Ureter (tissue), 1 donor: ENCODE measurements around the gene PKDCC. TPM values are rescaled to one million over a fixed set of nuclear protein-coding genes. Genes with fewer than 3 reads are reported as not detected.
A peak's percentile ranks its signal among the peaks of the same experiment; 100 is the strongest.

Experiments used
- DNase-seq: peaks from one replicate; pipeline ENCODE4 v3.0.0-alpha.2; 2020; ENCODE audit warnings: low spot score
- total RNA-seq: library from RNA; stranded (reverse); gene quantifications from one replicate; pipeline ENCODE4 v1.2.4, GENCODE V29; 2023
- donor health status: DM: yes; HTN: yes; CAD: no.

The PKDCC gene
- total RNA-seq, 1 donor from 2014 or later: 60.4 TPM

DNA sequence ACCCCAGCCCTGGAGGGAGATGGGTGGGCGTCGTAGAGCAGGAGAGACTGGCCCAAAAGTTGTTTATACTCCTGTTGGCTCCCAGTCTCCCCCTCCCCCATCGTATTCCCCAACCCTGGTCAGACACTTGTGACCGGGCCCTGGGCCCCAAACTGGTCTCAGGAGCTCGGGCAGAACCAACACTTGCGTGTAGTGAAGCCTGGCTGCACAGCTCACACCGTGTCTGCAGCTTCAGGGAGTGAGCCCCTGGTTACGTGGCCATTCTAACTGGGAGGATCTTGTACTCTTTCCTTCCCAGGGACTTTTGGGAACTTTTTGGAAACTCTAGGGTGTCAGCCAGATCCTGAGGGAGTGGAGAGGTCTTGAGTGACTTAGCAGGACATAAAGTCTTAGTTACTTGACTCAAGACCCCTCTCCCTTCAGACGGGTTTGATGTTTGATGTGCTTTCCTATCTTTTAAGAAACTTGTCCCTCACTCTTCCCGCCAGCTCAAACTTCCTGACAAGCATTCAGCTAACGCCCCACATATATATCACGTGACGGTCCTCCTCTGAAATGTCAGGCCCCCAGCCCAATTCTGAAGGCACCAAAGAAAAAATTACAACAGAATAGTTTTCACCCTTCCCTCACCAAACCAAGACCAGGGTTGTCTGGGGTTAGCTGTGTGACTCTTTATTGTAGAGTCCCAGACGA is 2.3 kb downstream of the PKDCC start:
- DNase-seq: no peak

DNA sequence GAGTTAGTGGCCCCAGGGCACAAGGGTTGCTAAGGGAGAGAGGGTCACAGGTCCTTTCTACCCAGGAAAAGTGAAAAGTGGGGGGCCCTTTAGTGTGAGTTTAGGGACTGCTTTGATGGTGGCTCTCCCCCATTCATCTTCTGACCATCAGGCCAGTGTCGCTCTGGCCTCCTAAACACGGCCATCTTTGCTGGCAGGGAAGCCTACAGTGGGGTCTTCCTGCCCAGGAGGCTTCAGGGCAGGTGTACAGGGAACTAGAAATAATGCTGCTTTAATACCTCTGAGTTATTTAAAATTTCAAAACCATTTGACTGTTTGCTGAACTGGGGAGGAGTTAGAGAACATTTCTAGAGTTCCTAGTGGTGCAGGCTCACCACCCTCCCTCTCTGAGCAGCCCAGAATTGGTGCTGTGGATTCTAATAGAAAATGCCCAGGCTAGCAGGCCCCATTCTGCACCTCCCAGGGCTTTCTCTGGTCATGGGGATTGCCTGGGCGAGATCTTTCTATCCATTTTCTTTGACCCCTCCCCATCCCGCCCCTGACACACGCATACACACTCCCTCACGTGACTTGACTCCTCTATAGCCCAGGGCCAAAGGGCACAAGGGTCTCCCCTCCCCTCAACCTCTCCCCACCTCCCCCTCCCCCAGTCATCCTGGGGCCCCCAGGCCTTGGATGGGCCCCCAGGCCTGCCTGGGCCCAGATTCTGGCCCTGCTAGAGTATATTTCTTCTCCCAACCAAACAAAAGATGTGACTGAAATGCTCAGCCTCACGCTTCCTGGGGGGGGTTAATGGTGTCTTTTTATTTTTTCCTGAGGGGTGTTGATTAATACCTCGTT is 3.1 kb downstream of the PKDCC start:
- no peak for DNase-seq

DNA sequence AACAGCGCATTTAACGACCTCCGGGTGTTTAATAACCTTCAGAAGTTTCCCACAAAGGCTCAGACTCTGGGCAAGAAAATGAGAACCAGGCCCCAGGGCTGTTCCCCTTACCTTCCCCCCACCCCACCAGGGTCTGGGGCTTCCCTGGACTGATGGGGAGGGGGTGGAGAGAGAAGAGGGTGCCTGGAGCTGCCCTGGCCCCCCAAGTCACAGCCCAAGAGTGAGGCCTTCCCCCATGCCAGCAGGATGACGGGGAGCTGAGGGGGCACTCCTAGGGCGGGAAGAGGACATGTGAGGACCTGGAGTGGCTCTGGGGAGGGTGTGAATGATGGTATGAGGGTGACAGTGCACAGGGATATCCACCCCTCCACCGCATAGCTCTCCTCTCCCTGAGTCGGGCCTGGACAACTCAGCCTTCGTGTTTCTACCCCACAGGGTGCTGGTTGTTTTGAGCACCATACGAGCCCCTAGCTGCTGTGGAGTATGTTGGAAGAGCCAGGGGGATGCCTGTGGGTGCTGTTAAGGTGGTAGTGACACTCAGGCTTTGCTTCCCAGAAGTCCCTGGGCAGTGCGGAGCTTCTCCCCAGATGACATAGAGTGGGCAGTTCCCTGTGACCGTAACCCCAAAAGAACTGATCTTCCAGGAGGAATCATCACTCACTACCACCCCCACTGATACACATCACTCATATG is 3.9 kb downstream of the PKDCC start:
- DNase-seq: no peak

DNA sequence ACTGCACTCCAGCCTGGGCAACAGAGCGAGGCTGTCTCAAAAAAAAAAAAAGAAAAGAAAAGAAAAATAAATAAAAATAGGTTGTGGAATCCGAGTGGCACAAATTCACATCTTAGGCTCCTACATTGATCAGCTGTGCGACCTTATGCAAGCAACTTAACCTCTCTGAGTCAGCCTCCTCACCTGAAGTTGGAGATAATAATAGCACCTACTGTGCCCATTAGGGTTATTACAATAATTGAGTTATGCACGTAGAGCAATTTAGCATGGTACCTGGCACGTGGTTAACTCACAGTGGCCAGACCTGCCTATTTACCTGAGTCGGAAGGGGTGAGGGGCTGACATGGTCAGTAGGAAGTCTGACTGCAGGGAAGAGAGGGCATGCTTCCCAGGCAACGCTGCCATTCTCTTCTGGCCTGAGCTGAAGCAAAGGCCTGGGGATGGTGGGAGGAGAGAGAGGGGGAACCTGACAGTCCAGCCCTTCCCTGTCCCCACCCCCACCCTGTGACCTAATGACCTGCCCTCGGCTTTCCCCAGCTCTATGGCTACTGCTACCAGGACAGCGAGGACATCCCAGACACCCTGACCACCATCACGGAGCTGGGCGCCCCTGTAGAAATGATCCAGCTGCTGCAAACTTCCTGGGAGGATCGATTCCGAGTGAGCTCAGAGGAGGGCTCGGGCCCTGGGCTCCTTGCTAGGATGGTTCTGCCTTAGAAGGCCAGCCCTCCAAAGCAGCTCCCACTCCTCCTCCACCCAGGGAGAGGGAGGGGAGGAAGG is 5.1 kb downstream of the PKDCC start:
- DNase-seq: peak; percentile 71

DNA sequence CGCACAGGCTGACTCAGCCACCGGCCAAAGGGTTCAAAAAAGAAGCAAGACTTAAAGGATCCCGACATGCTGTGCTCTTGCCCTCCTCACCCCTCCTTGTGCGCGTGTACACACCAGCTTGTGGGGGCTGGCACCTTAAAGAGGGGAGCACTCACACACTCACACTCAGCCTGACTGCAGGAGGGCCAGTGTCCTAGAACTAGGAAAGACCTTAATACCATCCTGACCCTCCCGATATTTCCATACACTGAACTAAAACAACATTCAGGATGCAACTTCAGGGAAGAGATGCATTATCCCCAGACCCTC is 5.6 kb downstream of the PKDCC start:
- no peak for DNase-seq

DNA sequence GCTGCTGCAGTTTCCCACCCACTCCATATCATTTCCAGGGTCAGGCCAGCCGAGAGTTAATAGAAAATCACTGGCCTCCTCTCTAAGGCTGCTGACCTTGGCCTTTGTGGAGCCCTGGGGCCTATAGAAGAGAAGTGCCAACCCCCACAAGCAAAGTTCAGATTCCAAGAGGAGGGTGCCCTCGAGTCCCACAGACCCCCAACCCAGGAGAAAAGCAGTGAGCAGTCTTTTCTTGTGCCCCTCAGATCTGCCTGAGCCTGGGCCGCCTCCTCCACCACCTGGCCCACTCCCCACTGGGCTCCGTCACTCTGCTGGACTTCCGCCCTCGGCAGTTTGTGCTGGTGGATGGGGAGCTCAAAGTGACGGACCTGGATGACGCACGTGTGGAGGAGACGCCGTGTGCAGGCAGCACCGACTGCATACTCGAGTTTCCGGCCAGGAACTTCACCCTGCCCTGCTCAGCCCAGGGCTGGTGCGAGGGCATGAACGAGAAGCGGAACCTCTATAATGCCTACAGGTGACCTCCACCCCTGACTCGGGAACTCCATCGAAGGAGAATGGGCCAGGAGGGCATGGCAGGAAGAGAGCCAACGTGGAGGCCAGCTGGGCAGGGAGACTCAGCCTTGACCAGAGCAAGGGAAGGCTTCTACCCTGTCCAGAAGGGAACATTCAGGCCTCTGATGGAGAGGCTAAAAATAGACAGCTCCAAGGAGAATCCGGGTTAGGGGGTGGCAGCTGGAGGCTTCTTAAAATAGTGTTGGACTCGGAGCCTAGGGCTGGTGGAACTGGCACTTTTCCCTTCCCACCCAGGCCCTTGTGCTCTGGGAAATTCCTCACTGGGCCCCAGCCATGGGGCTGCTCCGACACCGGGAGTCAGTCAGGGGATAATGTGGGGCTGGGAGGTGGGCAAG is 6.2 kb downstream of the PKDCC start:
- DNase-seq: peak; percentile 74

DNA sequence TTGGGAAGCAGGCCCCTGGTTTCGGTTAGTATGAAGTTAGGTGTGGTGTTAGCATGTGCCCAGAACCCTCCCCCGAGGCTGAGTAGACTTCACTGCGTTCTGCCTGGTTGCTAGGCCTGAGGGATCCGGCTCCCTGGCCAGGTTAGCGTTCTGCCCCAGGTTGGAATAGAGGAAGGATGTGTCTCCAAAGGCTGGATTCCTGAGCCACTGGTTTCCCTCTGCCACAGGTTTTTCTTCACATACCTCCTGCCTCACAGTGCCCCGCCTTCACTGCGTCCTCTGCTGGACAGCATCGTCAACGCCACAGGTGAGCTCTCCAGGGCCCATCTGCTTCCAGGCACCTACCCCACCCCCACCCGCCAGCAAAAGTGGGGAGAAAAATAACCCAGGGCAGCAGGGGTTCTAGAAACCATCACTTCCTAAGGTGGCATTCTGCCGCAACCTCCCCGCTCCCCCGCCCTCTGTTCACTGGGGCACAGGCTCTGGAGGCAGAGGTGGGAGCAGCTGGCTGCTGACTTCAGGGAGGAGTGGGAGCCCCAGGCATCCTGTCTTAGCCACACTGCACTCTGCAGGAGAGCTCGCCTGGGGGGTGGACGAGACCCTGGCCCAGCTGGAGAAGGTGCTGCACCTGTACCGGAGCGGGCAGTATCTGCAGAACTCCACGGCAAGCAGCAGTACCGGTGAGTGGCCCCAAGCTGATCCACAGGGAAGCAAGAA is 7.1 kb downstream of the PKDCC start:
- no peak for DNase-seq

DNA sequence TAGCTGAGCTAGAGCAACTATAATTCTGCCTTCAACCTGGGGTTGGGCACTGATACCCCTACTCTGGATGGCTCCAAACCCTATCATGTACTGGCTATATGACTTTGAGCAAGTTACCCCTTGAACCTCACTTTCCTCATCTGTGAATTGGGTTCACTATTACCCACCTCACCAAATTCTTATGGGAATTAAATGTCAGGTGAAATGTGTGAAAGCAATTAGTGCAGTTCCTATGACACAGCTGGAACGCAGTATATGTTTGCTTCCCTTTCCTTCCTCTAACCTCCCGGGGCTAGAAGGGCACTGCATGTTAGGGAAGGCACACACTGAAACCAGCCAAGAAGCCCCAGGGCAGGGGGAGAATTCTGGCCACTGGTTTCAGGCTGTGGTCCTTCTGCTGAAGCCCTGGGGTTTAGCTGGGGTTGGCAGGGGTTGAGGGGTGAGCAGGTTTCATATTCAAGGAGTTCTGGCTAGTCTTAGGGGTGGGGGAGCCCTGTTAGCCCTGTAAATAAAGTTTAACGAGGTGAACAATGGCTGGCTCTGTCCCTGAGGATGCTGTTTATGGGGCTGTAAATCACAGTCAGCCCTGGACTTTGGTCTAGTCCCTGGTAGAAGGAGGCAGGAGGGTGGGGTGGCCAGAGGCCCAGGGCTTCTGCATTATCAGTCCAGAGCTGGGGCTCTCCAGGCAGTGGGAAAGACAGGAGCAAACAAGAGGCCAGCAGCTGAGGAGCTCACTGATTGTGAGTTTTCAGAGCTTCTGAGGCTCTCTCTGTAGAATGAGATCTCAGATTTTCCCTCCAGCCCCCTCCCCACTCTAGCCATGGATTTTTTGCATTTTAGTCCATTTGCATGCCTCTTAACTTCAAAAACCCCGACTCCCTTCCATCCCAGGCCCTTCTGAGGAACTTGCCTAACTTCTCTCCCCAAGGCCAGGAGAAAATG is 8.0 kb downstream of the PKDCC start:
- DNase-seq: no peak

DNA sequence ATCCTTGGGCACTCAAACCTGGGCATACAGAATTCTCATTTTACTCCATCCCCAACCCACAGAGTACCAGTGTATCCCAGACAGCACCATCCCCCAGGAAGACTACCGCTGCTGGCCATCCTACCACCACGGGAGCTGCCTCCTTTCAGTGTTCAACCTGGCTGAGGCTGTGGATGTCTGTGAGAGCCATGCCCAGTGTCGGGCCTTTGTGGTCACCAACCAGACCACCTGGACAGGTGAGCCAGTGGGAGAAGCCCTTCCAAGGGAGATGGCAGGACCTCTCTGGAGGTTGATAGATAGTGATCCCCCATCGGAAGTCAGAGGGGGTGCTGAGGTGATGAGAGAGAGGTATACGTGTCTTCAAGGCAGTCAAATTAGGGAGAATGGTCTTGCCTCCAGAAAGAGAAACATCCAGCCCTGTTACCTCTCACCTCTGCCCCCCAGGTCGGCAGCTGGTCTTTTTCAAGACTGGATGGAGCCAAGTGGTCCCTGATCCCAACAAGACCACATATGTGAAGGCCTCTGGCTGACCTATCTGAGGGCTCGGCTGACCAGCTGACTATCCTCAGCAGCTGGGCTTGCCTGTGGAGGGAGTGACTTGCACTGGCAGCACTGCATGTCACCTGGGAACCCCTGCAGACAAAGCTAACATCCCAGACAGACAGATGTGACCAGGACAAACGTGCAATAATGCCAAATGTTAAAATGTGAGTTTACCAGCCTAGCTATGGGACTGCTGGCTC is 9.5 kb downstream of the PKDCC start:
- no peak for DNase-seq

DNA sequence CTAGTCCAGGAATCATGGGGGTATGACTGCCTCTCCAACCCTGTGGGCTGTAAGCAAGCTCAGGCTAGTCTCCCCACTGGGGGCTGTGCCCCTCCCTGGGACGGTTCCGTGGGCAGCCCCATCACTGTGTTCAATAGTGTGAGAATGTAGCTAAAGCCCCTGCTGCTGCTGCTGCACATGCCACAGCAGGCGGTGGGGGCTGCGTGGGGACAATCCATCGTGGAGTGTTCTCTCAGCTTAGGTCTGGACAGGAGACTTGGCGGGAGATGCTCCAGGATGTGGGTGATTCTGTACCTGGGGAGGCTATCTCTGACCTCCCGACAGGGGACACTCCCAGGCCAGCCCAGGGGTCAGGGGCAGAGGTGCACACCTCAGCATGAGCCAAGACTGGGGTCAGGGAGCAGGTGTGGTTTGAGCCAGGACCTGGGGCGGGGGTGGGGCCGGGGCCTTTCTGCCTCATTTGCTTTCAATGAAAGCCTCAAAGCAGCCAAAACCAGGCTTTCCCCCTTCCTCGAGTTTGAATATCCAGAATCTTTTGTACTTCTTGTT is 10.2 kb downstream of the PKDCC start:
- no peak for DNase-seq

DNA sequence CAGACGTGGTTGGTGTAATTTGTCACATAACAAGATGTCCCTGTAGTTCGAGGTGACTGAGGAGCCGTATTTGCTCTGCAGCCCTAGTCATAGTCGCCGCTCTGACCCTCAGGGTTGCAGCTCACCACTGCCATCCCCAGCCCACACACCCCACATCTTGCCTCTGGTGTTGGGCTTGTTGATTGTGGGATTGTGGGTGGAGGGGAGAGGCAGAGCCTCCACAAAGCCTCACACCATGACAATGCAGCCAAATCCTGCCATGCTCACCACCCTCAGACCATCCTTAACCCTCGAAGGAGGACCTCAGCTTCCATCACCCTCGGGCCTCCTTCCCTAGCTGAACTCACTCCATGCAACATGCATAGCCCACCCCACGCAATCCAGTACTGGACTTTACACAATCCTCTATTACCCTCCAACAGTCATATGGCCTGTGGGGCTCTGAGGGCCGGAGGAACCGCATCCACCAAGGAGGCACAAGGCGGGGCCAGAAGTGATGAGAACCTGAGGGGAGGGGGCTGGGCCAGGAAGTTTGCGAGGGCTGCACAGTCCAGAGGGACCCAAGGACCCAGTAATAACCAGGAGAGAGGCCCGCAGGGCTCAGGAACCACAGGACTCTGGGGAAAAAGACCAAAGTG is 11.6 kb downstream of the PKDCC start:
- DNase-seq: no peak

DNA sequence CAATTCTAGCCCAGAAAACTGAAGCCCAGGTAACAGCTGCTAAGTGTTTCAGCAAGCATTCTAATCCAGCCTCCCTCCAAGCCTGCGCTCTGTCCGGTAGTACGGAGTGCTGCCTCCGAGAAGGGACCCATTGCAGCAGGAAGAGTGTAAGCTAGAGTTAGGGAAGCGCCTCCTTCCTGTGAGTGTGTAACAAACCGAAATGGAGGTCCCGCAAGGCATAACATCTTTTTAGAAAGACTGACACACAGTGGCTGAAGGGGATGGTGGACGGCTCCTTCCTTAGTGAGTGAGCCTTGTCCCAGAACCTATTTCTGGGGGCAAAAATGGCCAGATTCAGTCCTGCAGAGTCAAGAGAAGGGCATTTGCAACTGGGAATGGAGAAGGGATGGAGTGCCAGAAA is 12.2 kb downstream of the PKDCC start:
- no peak for DNase-seq

DNA sequence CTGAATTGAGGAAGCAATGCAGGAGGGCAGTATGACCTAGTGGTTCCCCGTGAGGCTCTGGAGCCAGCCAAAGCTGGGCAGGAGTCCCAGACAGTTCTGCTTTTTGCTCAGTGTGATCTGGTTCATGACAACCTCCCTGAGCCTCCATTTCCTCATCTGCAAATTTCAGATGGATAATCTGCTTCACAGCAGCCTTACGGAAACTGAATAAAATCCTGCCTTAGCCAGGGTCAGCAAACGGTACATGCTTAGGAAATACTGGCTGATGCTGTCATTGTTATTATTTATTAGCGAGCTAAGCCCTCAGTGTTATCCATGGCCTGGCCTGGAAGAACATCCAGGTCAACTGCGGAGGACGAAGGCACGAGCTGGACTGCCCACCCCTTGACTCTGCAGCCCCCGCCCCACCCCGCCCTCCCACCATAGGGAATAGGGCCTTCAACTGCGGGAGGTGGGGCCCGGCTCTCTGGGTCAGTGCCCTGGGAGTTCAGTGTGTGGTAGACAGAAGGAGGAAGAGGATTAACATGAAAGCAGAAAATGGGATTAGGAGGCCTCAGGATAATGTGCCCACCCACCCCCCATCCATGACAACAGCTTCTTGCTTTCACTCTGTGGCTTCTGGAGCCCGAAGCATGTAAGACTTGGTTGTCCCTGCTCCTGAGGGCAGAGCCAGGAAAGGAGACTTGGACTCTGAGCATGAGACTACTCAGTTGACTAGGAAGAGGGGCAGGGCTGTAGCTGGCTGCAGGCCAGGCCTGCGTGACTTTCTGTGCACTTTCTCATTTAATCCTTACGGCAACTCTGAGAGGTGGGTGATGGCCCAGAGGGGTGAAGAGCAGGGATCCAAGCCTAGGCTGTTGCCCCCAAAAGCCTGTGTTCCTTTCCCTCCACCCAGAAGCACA is 13.1 kb downstream of the PKDCC start:
- DNase-seq: no peak

DNA sequence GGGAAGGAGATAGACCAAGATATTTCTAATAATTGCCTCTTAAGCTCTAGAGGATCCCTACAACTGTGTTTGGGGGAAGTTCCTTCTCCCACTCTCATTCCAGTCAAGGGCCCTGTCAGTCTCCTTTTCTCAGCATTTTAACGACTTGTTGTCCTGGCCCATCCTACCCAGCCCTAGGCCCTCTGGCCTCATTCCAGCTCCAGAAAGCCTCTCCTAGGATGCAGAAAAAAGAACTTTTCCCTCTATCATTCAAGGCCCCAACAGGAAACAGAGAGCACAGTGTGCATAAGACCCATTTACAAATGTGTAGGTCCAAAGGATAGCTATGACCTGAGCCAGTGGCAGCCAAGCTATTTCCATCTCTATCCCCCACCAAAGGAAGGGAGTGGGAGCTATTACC is 14.0 kb downstream of the PKDCC start:
- no peak for DNase-seq

DNA sequence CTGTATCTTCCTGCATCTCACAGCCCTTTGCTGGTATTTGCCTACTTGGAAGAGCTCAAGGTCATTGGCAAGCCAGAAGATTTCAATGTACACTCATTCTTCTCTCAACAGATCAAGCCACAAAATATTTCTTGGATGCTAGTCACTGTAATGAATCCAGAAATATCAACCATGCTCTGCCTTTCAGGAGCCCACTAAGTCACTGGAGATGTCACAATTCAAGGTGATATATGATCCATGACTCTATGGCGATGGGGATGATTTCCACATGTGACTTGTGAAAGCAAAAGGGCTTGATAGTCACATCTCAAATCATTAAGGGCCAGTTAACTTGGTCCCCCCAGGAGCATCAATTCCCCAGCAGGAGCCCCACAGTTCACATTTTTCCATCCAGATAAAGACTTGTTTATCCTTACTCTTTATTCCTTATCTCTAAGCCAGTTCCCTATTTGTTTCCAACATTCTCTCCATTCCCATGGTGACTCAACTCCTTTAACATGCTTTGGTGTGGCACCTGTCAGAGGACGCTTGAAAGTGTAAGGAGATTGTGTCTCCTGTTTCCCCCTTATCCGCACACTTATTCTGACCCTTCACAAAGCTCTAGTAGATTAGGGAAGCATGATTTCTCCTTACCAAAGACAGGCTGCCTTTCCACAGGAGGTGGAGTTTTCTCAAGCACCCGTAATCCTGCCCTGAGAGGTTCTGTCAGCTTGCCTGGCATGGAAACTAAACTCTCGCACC is 15.8 kb downstream of the PKDCC start:
- no peak for DNase-seq

DNA sequence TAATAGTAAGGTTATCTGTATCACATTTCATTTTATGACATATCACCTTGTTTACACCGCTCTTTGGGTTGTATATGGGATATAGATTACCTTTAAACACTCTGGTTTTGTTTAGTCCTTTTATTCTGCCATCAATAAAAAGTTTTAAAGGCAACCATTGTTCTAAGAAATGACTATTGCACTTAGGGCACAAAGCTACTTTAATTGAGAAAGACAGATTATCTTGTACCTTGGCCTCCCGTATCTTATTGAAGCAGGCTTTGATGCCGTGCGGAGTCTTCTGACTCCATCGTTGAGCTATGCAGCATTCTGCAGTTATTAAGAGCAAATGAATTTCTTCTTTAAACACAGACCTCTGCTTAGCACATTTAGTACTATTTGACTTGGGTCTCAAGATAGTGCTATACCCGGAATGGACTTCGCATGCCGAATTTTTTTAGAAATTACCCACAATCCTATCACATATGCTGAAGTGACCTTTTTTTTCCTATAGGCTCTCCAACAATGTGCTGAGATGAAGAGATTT is 16.7 kb downstream of the PKDCC start:
- DNase-seq: no peak
